ENCODE results near the gene RAB6C.

DNA sequence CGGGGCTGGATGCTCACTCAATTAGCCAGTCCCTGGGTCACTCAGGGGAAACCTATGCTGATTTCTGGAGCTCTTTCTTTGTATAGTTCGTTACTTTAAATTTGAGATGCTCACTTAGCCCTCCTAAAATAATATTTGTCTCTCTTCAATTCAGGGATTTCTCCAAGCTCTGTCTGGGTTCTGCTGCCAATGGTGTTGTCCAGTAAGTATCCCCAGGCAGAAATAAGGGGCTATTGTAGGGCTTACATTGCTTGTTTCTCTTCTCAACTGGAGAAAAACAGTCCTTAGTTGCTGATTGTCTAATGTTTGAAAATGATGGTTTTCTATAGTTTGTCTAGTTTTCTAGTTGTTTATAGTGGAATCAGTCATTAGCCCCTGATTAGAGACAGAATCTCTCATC lies 5.0 kb downstream of the RAB6C start:
- TF ChIP-seq CTCF (IDR thresholded peaks at IDR 0.05; ENCODE audit: poor library complexity) (no peak), EZH2 (IDR thresholded peaks at IDR 0.05; ENCODE audit: borderline replicate concordance) (no peak), EZH2phosphoT487 (IDR thresholded peaks at IDR 0.05; ENCODE audit: low read depth, severe bottlenecking, unreplicated experiment) (no peak)
